ENCODE data around the gene MRPL11.

- TF ChIP-seq CTCF (IDR thresholded peaks at IDR 0.05; ENCODE audit: low read length) (no peak), EZH2 (IDR thresholded peaks at IDR 0.05; ENCODE audit: borderline replicate concordance, low read length) (no peak)
These were observed 35.2 kb upstream of the MRPL11 start for GRCh38 chr11:66473608-66474515.

Data from OCI-LY1 (cell line).